ENCODE measurements around the gene TSC22D2. TPM values are rescaled to one million over a fixed set of nuclear protein-coding genes. Genes with fewer than 3 reads are reported as not detected.

The TSC22D2 gene
- 17.1 and 18.4 TPM in 2 replicates for total RNA-seq

DNA sequence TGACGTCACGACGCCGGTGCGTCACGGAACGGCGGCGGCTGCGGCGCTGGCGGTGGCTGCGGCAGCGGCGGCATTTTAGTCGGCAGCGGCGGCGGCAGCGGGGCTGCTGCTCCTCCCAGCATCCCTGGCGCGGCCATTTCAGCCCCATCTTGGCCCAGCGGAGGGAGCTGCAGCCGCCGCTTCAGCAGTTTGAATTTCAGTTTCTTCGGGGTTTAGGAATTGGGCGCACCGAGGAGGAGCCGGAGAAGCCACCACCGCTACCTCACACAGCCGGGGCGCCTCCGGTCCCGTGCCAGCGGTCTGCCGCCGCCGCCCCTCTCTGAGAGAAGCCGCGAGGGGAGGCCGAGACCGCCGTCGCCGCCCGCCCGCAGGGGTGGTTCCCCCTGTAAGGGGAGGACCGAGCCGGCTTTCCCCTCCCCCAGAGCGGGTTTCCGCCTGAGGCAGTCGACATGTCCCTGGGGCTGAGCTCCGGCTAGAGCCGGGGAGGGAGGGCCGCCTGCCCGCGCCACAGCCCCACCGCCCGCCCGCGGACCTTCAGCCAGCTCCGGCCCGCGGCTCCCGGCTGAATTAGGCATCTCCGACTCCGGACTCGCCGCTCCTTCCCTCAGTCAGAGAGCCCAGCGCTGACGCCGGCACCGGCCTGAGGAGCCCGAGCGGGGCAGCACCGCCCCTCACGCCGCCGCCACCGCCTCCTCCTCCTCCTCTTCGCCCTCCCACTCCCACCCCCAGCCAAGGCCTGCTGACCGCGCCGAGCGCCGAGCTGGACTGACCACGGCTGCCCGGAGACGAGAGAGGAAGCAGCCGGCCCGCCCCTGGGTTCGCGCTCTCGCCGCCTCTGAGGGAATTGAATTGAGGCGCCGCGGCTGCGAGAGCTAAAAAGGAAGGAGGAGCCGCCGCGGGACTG is at the start of gene TSC22D2:
Gene TSC22D2, plus strand, starts transcription at position 78 of the 904 bp plus-strand sequence. CDS start 1,053 bp downstream, outside the sequence.
- intact Hi-C loops (cut with micrococcal nuclease): loop anchor here (1.0 to 5.0 kb wide), 11 partner anchors 23 to 1281 kb away; partner anchors contain the start of genes EIF2A, ERICH6, GPR171 and HPS3

- intact Hi-C loops (cut with micrococcal nuclease): no loop called here
Observed at GRCh38 chr3:150359381-150359780, 48.7 kb upstream of the TSC22D2 start.

- intact Hi-C loops (cut with micrococcal nuclease): no loop called here
Observed at GRCh38 chr3:150360966-150361365, 47.1 kb upstream of the TSC22D2 start.

DNA sequence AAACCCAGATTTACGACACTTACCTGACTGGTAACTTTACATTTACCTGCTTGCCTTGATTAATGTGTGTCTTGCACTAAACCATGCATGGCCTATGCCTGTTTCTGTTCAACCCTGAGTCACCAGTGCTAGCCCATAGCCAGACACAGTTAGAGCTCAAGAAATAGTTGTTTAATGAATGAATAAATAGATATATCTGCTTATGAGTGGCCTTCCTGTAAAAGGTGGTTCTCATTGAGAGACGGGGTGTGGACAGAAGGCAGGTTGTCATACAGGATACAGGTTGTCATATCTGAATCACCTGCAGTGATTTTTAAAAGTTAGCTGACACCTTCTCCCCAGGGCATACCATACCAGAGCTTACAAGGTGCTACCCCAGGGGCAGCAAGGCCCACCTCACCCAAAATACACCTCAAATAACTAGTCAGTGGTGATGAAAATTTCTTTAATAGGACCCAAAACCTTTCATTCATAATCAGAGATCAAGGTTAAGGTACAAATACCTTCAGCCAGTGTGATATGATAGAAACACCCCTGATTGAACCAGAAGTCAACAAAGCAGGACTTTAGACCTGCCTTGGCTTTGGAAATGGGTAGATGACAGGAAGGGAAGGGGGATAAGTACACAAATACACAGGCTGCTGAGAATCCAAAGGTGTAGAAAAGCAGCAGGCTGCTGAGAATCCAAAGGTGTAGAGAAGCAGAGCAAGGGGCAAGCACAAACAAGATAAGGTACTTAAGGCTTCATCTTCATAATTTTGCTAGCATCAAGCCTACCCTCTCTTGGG is 45.4 kb upstream of the TSC22D2 start:
- intact Hi-C loops (cut with micrococcal nuclease): no loop called here

GRCh38 chr3:150363420-150363819 is 44.7 kb upstream of the TSC22D2 start:
- intact Hi-C loops (cut with micrococcal nuclease): no loop called here

- intact Hi-C loops (cut with micrococcal nuclease): no loop called here
Observed at GRCh38 chr3:150365132-150365604, 42.9 kb upstream of the TSC22D2 start.

DNA sequence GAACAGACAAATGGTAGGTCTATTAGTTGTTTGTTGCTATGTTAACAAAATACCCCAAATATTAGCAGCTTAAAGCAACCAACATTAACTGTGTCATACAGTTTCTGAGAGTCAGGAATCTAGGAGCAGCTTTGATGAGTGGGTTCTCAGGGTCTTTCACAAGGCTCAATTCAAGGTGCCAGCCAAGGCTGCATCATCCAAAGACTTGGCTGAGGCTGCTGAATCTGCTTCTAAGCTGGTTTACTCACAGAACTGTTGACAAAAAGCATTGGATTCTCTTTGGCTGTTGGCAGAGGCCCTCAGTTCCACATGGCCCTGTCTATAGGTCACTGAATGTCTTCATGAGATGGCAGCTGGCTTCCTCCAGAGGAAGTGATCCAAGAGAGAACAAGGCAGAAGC is 40.3 kb upstream of the TSC22D2 start:
- intact Hi-C loops (cut with micrococcal nuclease): no loop called here

- intact Hi-C loops (cut with micrococcal nuclease): loop anchor here (5.0 kb wide), 1 partner anchor 37 kb away; the partner anchor contains the start of gene TSC22D2
Observed at GRCh38 chr3:150370122-150370602, 37.9 kb upstream of the TSC22D2 start.

- intact Hi-C loops (cut with micrococcal nuclease): loop anchor here (5.0 kb wide), 1 partner anchor 36 kb away; the partner anchor contains the start of gene TSC22D2
Observed at GRCh38 chr3:150370999-150371398, 37.1 kb upstream of the TSC22D2 start.

DNA sequence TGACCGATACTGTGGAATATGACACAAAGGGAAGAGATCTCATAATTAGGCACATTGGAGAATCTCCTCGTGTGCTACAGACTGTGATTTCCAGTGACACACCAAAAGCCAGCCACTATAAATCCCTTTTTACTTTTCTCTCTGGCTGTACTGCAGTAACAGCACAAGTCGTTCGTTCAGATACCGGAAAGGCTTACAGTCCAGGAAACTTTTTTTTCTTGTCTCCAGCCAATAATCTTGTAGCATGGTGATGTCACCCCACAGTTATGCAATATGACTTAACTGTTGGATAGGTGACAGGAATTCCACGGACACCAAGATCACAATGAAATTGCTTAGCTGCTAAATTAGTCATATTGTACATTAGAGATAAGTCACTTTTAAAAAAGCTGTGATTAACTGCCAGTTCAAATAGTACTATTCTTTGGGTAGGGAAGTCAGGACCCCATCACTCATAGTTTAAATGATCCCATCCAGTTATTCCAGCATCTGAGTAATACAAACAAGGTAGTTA is 36.3 kb upstream of the TSC22D2 start:
- intact Hi-C loops (cut with micrococcal nuclease): loop anchor here (5.0 kb wide), 1 partner anchor 36 kb away; the partner anchor contains the start of gene TSC22D2

- intact Hi-C loops (cut with micrococcal nuclease): loop anchor here (5.0 kb wide), 1 partner anchor 35 kb away; the partner anchor contains the start of gene TSC22D2
Observed at GRCh38 chr3:150372320-150372719, 35.8 kb upstream of the TSC22D2 start.

- intact Hi-C loops (cut with micrococcal nuclease): loop anchor here (5.0 kb wide), 1 partner anchor 35 kb away; the partner anchor contains the start of gene TSC22D2
Observed at GRCh38 chr3:150372722-150373121, 35.4 kb upstream of the TSC22D2 start.

- intact Hi-C loops (cut with micrococcal nuclease): loop anchor here (5.0 kb wide), 1 partner anchor 34 kb away; the partner anchor contains the start of gene TSC22D2
Observed at GRCh38 chr3:150373234-150373875, 34.7 kb upstream of the TSC22D2 start.

DNA sequence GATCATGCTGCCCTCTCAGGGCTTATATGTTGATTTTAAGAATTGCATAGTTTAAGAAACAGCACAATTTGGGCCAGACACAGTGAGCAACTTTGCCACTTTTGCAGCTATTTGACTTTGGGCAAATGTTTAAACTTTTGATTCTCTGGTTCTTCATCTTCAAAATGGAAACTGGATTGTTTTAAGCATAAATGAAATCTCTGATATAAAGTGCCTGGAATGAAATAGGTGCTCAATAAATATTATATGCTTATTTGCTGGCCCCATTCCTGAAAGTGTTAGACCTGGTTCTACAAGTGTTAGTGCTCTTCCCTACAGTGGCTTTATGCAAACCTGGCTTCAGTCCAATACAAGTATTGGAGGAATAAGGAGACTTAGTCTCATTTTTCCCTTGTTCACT is 33.1 kb upstream of the TSC22D2 start:
- intact Hi-C loops (cut with micrococcal nuclease): loop anchor here (5.0 kb wide), 1 partner anchor 32 kb away; the partner anchor contains the start of gene TSC22D2

GRCh38 chr3:150376001-150376848 is 31.9 kb upstream of the TSC22D2 start:
- intact Hi-C loops (cut with micrococcal nuclease): no loop called here

GRCh38 chr3:150377601-150378300 is 30.3 kb upstream of the TSC22D2 start:
- intact Hi-C loops (cut with micrococcal nuclease): no loop called here

- intact Hi-C loops (cut with micrococcal nuclease): no loop called here
Observed at GRCh38 chr3:150378301-150378748, 29.8 kb upstream of the TSC22D2 start.

- intact Hi-C loops (cut with micrococcal nuclease): no loop called here
Observed at GRCh38 chr3:150379469-150379868, 28.6 kb upstream of the TSC22D2 start.
